ENCODE measurements around the gene C2orf68.

DNA sequence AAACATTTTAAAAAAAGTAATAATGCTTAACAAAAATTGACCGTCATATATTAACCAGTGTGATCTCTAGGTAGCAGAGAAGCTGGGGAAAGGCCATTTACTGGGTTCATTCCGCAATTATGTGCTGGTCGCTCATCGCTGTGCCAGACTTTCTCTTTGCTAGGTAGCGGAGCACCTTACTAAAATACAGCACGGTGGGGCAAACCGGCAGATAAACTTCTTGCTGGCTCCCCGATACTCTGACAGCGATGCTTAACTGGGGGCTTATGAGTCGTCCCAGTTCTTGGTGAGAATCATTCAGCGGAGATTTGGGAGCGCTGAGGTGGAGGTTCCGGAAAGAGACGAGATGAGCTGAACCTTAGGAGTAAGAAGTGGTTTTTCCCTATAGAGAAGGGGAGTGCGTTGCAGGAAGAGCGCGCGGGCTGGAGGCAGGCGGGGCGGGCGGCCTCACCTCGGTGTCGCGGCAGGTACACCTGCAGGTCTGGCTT, 605 bp downstream of the C2orf68 start:
- TF ChIP-seq CTCF (optimal IDR thresholded peaks at IDR 0.05 in 1 of 3, IDR thresholded peaks at IDR 0.05 in 1 of 3, conservative IDR thresholded peaks at IDR 0.05 in 1 of 3; ENCODE audit: extremely low read depth in 1 of 3, insufficient read depth in 2 of 3, low read length in 3 of 3) (no peak), EZH2 (IDR thresholded peaks at IDR 0.05; ENCODE audit: low read length) (no peak)

All from keratinocyte (primary cell).